H54 (cell line): ENCODE data around the gene APOBEC4.
A peak's percentile ranks its signal among the peaks of the same experiment; 100 is the strongest.

ENCODE experiments used
- DNase-seq: peaks from one replicate; pipeline ENCODE4 v3.0.0; 2011; ENCODE audit warnings: low spot score, mixed read lengths; ENCODE audit not compliant: insufficient read length
- FAIRE-seq: peaks from 3 replicates; lab custom pipeline; 2011; peaks lifted over from hg19 to GRCh38; lab: Jason Lieb, UNC
- POLR2A ChIP-seq: IDR thresholded peaks from 2 replicates; pipeline ENCODE4 v1.6.1; 2011; ENCODE audit warnings: low read depth, mild to moderate bottlenecking, low read length

APOBEC4 gene

GRCh38 chr1:183612407-183612806 lies 40.7 kb downstream of the APOBEC4 start:
- TF ChIP-seq POLR2A, result no peak
- no peak for FAIRE-seq
- DNase-seq, result no peak

- no peak for DNase-seq
- no peak for TF ChIP-seq POLR2A
- no peak for FAIRE-seq
These were observed 42.1 kb downstream of the APOBEC4 start for GRCh38 chr1:183611021-183611420.

DNA sequence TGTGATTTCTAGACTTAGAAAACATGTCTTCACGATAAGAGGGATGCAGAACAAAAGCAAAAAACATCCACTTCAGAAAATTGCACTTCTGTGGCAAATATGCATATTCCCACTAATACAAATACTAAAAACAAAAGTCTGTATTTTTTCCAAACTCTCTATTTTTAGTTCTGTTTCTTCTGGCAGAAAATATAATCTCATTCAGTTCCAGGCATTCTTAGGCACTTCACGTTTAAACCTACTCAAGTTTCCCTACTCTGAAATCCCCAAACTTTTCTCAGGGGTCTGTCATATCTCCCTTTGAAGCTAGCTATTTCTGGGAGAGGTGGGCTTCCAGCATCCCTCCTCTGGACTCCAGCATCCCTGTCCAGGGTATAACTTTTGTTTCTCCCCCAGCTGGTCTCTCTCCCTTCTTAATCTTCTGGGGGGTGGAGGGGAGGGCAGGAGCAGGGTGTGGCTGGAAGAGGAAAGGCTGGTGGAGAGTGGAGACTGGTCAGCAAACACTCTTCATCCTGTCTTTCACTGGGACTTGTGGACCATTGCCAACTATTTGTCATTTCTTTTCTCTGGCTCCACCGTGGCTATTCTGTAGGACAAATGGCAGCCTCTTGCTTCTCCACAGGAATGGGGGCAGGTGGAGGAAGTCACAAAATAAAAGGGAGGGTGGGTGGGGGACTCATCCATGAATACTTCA lies 43.2 kb downstream of the APOBEC4 start:
- DNase-seq, result peak; percentile 16
- FAIRE-seq, result no peak
- TF ChIP-seq POLR2A, result no peak

DNA sequence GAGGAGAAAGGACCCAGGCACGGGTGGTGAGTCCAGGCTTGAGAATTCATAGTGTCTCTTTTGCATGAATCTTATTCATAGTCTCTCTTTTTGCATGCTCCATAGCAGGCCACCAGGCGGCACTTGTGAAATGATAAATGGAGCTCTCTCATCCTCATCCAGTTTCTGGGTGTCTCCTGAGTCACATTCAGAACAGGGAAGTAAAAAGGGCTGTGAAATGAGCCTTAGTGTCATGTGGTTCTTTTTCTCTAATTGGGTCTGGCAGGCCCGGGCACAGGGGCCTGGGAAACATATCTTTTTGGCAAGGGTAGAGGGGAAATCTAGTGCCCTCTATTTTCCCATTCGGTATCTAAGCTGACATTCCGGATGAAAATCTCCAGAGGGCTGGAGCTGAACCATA lies 43.8 kb downstream of the APOBEC4 start:
- TF ChIP-seq POLR2A, result no peak
- no peak for DNase-seq

DNA sequence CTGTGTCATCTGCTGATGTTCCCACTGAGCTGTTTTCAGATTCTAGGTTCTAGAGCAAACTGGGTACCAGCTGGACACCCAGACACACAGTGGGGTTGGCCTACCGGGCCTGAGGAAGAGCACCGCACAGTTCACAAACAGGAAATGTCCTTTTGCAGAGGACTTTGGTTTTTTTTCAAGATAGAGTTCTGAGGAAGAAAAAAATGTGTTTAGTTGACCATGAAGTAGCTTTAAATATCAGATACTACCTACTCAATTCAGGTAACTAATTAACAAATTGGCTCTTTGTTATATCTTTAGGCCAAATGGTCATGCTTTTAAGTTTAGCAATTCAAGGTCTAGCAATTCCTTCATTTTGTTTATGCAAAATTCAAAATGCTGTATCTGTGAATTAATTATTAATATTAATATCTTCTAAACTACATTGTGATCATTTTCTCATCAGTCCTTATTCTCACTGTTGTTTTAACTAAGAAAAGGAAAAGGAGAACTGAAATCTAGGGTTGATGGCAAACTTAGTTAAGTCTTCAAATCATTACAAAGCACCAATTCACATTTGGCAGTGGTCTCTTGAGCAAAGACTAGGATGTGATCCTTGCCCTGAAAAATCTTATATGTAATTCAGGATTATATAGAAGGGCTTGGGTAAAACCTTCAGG lies 45.7 kb downstream of the APOBEC4 start:
- FAIRE-seq, result no peak

More for the DNA sequence above, 43.8 kb downstream of the APOBEC4 start:
- no peak for FAIRE-seq

GRCh38 chr1:183605904-183606303 lies 47.2 kb downstream of the APOBEC4 start:
- no peak for TF ChIP-seq POLR2A
- DNase-seq (no peak), FAIRE-seq (no peak)

More for the DNA sequence above, 45.7 kb downstream of the APOBEC4 start:
- DNase-seq, result no peak
- no peak for TF ChIP-seq POLR2A

DNA sequence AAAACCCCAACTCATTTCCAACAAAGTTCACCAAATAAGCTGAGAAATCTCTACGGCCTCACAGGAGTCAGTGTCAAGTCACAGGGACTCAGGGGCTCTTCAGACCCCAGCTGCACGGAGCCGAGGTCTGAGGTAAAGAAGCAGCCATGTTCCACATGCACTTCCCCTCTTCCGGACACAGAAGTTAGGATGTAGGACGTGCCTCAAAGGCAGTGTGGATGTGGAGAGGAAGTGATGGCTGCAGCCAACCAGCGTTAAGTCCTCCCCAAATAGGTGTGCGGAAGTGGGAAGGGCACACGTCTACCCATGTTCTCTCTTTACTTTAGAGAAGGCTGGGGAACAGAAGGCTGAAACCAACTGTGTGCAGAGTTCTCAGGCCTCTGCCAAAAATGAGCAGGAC lies 48.3 kb downstream of the APOBEC4 start:
- DNase-seq (no peak), FAIRE-seq (no peak)
- TF ChIP-seq POLR2A, result no peak

GRCh38 chr1:183604038-183604808 lies 48.9 kb downstream of the APOBEC4 start:
- FAIRE-seq, result no peak
- no peak for DNase-seq
- TF ChIP-seq POLR2A, result no peak

- no peak for TF ChIP-seq POLR2A
- FAIRE-seq (no peak), DNase-seq (no peak)
These were observed 50.6 kb downstream of the APOBEC4 start for GRCh38 chr1:183602510-183602909.

DNA sequence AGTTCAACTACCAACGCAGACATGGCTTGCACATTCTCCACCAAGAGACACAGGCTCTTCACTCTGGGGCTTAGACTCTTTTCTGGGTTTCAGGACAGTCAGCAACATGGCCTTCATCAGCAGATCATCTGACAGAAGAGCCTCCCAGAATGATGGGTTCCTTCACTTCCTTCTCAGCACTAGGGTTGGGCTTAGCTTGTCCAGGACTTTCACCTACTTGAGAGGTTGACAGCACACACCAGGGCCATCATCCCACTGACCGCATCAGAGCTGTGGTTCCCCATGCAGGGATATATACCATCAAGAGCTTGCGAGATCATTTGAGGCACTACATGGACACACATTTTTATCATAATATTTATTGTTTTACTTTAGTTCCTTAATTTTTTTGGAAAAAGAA lies 52.5 kb downstream of the APOBEC4 start:
- no peak for DNase-seq
- no peak for FAIRE-seq
- TF ChIP-seq POLR2A, result no peak

DNA sequence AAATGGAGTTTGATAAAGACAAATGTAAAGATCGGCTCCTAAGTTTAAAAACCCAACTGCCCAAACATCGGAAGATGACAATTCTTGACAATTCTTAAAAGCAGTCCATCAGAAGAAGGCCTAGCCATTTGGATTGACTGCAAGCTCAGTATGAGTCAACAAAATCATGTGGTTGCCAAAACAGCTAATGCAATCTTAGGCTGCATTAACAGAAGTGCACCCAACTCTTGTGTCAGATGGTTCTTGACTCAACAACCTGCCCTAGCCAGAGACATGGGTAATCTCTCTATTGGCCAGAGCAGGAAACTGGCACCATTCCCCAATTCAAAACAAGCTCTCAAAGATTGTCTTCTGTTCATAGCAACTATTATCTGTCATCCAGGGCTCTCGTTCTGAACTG lies 53.0 kb downstream of the APOBEC4 start:
- peak; percentile 10 for DNase-seq
- FAIRE-seq, result no peak
- TF ChIP-seq POLR2A, result no peak

DNA sequence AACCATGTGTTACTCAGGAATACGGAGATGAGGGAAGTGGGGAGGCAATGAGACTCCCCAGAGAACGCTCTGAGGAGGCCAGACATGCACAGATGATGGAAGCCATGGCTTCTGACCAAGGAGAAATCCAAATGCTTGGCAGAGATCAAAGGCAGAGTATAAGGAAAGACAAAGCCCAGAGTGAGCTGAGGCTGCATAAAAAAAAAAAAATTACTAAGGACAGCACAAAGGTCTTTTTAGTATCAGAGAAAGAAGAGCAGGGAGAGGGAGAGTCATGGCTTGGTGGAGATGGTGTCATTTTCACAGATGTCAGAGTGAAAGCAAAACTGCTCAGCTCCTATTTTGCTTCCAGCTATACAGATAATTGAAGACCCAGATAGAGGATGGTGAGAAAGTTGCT lies 54.7 kb downstream of the APOBEC4 start:
- DNase-seq, result no peak
- FAIRE-seq, result no peak
- no peak for TF ChIP-seq POLR2A

- TF ChIP-seq POLR2A, result no peak
- no peak for DNase-seq
- FAIRE-seq, result no peak
These were observed 55.3 kb downstream of the APOBEC4 start for GRCh38 chr1:183597656-183598347.

- DNase-seq (no peak), FAIRE-seq (no peak)
These were observed 56.6 kb downstream of the APOBEC4 start for GRCh38 chr1:183596500-183596899.

More at GRCh38 chr1:183596500-183596899, 56.6 kb downstream of the APOBEC4 start:
- no peak for TF ChIP-seq POLR2A
